ENCODE measurements around the gene ZSCAN29. TPM values are rescaled to one million over a fixed set of nuclear protein-coding genes. Genes with fewer than 3 reads are reported as not detected.

Gene ZSCAN29
- total and polyA plus RNA-seq, 2 donors (not counting 1 experiment from before 2014, with no cell fraction given) = 16.1 to 51.5 TPM

DNA sequence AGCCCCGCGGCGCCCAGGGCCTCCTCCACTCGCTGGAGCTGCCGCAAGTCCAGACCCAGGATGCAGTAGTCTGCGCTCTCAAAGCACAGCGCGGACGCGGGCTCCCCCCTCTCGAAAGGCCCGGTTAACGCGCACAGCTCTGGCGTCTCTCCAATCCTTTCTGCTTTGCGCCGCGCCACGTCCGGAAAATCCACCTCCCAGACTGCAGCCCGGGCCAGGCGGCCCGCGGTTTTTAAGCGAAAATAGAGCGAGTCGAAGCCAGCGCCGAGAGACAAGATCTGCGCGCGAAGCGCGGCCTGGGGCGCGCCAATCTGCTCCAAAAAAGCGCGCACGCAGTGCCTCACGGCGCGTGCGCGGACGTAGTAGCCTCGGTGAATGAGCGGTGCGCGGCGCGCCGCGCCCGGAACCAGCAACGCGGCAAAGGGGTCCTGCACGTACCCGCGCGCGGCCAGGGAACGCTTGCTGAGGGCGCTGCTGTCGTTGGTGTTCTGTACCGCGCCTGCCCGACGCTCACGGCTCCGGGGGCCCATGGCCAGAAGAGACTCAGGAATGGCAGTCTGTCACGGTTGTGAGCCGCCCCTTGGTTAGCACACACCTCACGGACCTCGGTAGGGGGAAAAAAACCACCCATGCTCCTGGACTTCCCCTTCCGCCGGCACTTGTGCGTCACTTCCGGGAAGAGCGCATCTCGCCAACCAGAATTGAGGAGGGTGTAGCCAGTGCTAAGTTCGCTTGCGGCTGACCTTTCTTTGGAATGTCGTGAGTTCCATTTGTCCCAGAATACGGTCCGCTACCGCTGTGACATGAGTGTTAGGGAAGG, 40.7 kb downstream of the ZSCAN29 start, which contains the start of gene LCMT2:
LCMT2 (minus strand) TSS at position 614 of the 820 bp plus-strand sequence; CDS start at position 530, 84 bp downstream.
- intact Hi-C loops (cut with micrococcal nuclease) = loop anchor here (1.0 to 2.0 kb wide), 4 partner anchors 41 to 593 kb away; partner anchors contain the start of genes CDAN1, TUBGCP4, UBR1 and ZSCAN29
- H3K79me2 ChIP-seq (ENCODE audit: control insufficient read depth, insufficient read depth, low read length) = peaks cover 12% of the 10 kb centered on the region
- TF ChIP-seq, protein P1, sequence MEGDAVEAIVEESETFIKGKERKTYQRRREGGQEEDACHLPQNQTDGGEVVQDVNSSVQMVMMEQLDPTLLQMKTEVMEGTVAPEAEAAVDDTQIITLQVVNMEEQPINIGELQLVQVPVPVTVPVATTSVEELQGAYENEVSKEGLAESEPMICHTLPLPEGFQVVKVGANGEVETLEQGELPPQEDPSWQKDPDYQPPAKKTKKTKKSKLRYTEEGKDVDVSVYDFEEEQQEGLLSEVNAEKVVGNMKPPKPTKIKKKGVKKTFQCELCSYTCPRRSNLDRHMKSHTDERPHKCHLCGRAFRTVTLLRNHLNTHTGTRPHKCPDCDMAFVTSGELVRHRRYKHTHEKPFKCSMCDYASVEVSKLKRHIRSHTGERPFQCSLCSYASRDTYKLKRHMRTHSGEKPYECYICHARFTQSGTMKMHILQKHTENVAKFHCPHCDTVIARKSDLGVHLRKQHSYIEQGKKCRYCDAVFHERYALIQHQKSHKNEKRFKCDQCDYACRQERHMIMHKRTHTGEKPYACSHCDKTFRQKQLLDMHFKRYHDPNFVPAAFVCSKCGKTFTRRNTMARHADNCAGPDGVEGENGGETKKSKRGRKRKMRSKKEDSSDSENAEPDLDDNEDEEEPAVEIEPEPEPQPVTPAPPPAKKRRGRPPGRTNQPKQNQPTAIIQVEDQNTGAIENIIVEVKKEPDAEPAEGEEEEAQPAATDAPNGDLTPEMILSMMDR (IDR thresholded peaks at IDR 0.05) = peak; percentile 9
- TF ChIP-seq EZH2 (IDR thresholded peaks at IDR 0.05; ENCODE audit: borderline replicate concordance, insufficient read depth, low read depth, low read length, poor library complexity, severe bottlenecking) = no peak
- DNase-seq (peak; percentile 98), ATAC-seq (ENCODE audit: low read depth) (peak; percentile 88)
- WGBS (ENCODE audit: insufficient coverage) = under 1% methylated on average over 84 of the region's 86 CpGs
- H3K9me3 ChIP-seq (ENCODE audit: control extremely low read depth in 1 of 3, control insufficient read depth in 2 of 3, insufficient read depth in 1 of 3, low read length in 2 of 3) = no peaks in the 10 kb centered on the region
- no peaks in the 10 kb centered on the region for H3K27me3 ChIP-seq (replicated peaks in 1 of 4; ENCODE audit: control extremely low read depth in 1 of 4, control insufficient read depth in 3 of 4, insufficient read depth in 4 of 4, low read length in 3 of 4)
- ChIA-PET POLR2A (interaction anchor here (0.5 kb wide), 1 partner anchor 26 kb away, joined by 8 read pairs; no protein-coding TSS in a partner anchor), CTCF (interaction anchor here (1.1 to 2.4 kb wide), 2 partner anchors 43 to 104 kb away, joined by 3 to 6 read pairs; no protein-coding TSS in a partner anchor)
- peak within 1 kb of the TSS; percentile 78 for H3K4me2 ChIP-seq (replicated peaks; ENCODE audit: low read depth, low read length, poor library complexity, severe bottlenecking)
- peak within 1 kb of the TSS; percentile 73 for H3K9ac ChIP-seq (ENCODE audit: low read length)
- no peaks in the 10 kb centered on the region for H3K36me3 ChIP-seq (replicated peaks in 1 of 2; ENCODE audit: control extremely low read depth in 1 of 2, control insufficient read depth in 1 of 2, extremely low read depth in 1 of 2, insufficient read depth in 2 of 2, low read length in 1 of 2)
- H3K4me1 ChIP-seq (ENCODE audit: control insufficient read depth in 2 of 2, insufficient read depth in 2 of 2, low read length in 2 of 2) = peaks cover 22 to 23% of the 10 kb centered on the region in 2 donors
- peak within 1 kb of the TSS; percentile 98 for H2AFZ ChIP-seq (ENCODE audit: insufficient read depth, low read depth, low read length, poor library complexity, severe bottlenecking)
- Mint-ChIP-seq H3K27me3 (no peaks in the 10 kb centered on the region), H3K9me3 (ENCODE audit: insufficient read depth) (no peaks in the 10 kb centered on the region), H3K27ac (peak within 1 kb of the TSS; percentile 100), H3K4me3 (peak within 1 kb of the TSS; percentile 99), H3K4me1 (peaks cover 32% of the 10 kb centered on the region)
- peak within 1 kb of the TSS; percentile 94 to 98 for H3K27ac ChIP-seq (ENCODE audit: low read length in 2 of 2)
- H3K4me3 ChIP-seq (ENCODE audit: control extremely low read depth in 1 of 5, extremely low read depth in 1 of 5, insufficient read depth in 1 of 5, low read depth in 2 of 5, low read length in 4 of 5) = peak within 1 kb of the TSS; percentile 70 to 88 (median 84)
- H4K20me1 ChIP-seq (ENCODE audit: control insufficient read depth, insufficient read depth, low read length, poor library complexity, severe bottlenecking) = peaks cover 9% of the 10 kb centered on the region

All from B cell (primary cell).